HEK293 (cell line): ENCODE measurements around the gene HMMR.
"Not testable (repeated sequence)": the region's sequence is repeated elsewhere in the genome, so short reads cannot be mapped to it uniquely, and the experiment has no call there.

Experiments
- CTCF ChIA-PET: fragments of 350-600 bp; formaldehyde crosslinking; extraction: SDS; loops from one replicate; lab custom pipeline; 2021; ENCODE audit warnings: antibody characterized with exemption; lab: Yijun Ruan, JAX
- POLR2A ChIA-PET: fragments of 300-600 bp; formaldehyde crosslinking; extraction: SDS; loops from one replicate; lab custom pipeline; 2020; ENCODE audit warnings: antibody characterized with exemption, inconsistent platforms; lab: Yijun Ruan, JAX
- H3K27ac ChIP-seq: fragments of 200-500 bp; sonication (Bioruptor generic); 2 replicates; pipeline ENCODE4 v1.5.1; 2014; ENCODE audit warnings: low read depth, low read length, control low read depth, inconsistent platforms; ENCODE audit errors: extremely low read depth
- H3K36me3 ChIP-seq, 2 experiments: fragments of 200-500 bp in 1 of 2; sonication (Bioruptor generic) in 1 of 2; 1 replicate in 1 of 2; 2 replicates in 1 of 2; pipeline ENCODE4 v1.5.1; 2014 to 2017; ENCODE audit warnings: inconsistent platforms in 2 of 2, low read length in 2 of 2; ENCODE audit not compliant: control insufficient read depth in 2 of 2, insufficient read depth in 1 of 2
- H3K4me1 ChIP-seq: fragments of 200-500 bp; sonication (Bioruptor generic); 2 replicates; pipeline ENCODE4 v1.5.1; 2014; ENCODE audit warnings: mild to moderate bottlenecking, low read length, inconsistent platforms; ENCODE audit not compliant: control insufficient read depth, insufficient read depth
- H3K4me3 ChIP-seq: 2 replicates; pipeline ENCODE4 v1.5.1; 2011; ENCODE audit warnings: low read depth, mild to moderate bottlenecking, control low read depth, low read length, moderate library complexity
- H3K9me3 ChIP-seq: fragments of 200-500 bp; sonication (Bioruptor generic); 2 replicates; pipeline ENCODE4 v1.5.1; 2014; ENCODE audit warnings: low read depth, low read length, inconsistent platforms; ENCODE audit not compliant: control insufficient read depth, insufficient read depth
- GLI2 ChIP-seq: fragments of 450-650 bp; formaldehyde crosslinking; IDR thresholded peaks from 2 replicates; pipeline ENCODE4; 2017; ENCODE audit warnings: missing biosample characterization, missing genetic modification characterization, low read depth, borderline replicate concordance
- PRDM6 ChIP-seq: fragments of 450-650 bp; formaldehyde crosslinking; IDR thresholded peaks from 2 replicates; pipeline ENCODE4 v1.5.1; 2017; ENCODE audit warnings: missing biosample characterization, missing genetic modification characterization
- YY1 ChIP-seq: fragments of 450-650 bp; formaldehyde crosslinking; IDR thresholded peaks from 2 replicates; pipeline ENCODE4 v1.5.1; 2018; ENCODE audit warnings: missing biosample characterization, missing genetic modification characterization
- ZBTB11 ChIP-seq: fragments of 450-650 bp; formaldehyde crosslinking; conservative IDR thresholded peaks from 2 replicates; pipeline ENCODE4 v1.5.1; 2016; ENCODE audit warnings: low read depth, missing biosample characterization, missing genetic modification characterization
- ZBTB8A ChIP-seq: fragments of 450-650 bp; formaldehyde crosslinking; IDR thresholded peaks from 2 replicates; pipeline ENCODE4 v1.5.1; 2016; ENCODE audit warnings: missing biosample characterization, missing genetic modification characterization
- ZNF114 ChIP-seq: fragments of 450-650 bp; formaldehyde crosslinking; IDR thresholded peaks from 2 replicates; pipeline ENCODE4 v1.5.0; 2017; ENCODE audit warnings: missing biosample characterization, missing genetic modification characterization
- ZNF133 ChIP-seq: fragments of 450-650 bp; formaldehyde crosslinking; IDR thresholded peaks from 2 replicates; pipeline ENCODE4 v1.5.1; 2016; ENCODE audit warnings: missing biosample characterization, missing genetic modification characterization
- ZNF324 ChIP-seq: fragments of 450-650 bp; formaldehyde crosslinking; IDR thresholded peaks from 2 replicates; pipeline ENCODE4 v1.5.1; 2016; ENCODE audit warnings: missing biosample characterization, missing genetic modification characterization
- ZNF416 ChIP-seq: fragments of 450-650 bp; formaldehyde crosslinking; IDR thresholded peaks from 2 replicates; pipeline ENCODE4 v1.5.1; 2016; ENCODE audit warnings: missing biosample characterization, missing genetic modification characterization
- ZNF423 ChIP-seq: fragments of 450-650 bp; formaldehyde crosslinking; IDR thresholded peaks from 2 replicates; pipeline ENCODE4 v1.5.1; 2016; ENCODE audit warnings: missing biosample characterization, missing genetic modification characterization
- ZNF48 ChIP-seq: fragments of 450-650 bp; formaldehyde crosslinking; IDR thresholded peaks from 2 replicates; pipeline ENCODE4 v1.5.1; 2016; ENCODE audit warnings: missing biosample characterization, missing genetic modification characterization
- ZNF501 ChIP-seq: fragments of 450-650 bp; formaldehyde crosslinking; IDR thresholded peaks from 2 replicates; pipeline ENCODE4 v1.5.1; 2016; ENCODE audit warnings: missing biosample characterization, missing genetic modification characterization
- ZNF510 ChIP-seq: fragments of 450-650 bp; formaldehyde crosslinking; IDR thresholded peaks from 2 replicates; pipeline ENCODE4 v1.5.1; 2018; ENCODE audit warnings: mild to moderate bottlenecking, missing genetic modification characterization, missing biosample characterization; ENCODE audit not compliant: insufficient replicate concordance
- ZNF514 ChIP-seq: fragments of 450-650 bp; formaldehyde crosslinking; IDR thresholded peaks from 2 replicates; pipeline ENCODE4 v1.5.1; 2016; ENCODE audit warnings: missing biosample characterization, missing genetic modification characterization
- ZNF521 ChIP-seq: fragments of 450-650 bp; formaldehyde crosslinking; IDR thresholded peaks from 2 replicates; pipeline ENCODE4 v1.5.1; 2017; ENCODE audit warnings: missing biosample characterization, mild to moderate bottlenecking, missing genetic modification characterization
- ZNF558 ChIP-seq: fragments of 450-650 bp; formaldehyde crosslinking; IDR thresholded peaks from 2 replicates; pipeline ENCODE4 v1.5.1; 2016; ENCODE audit warnings: missing biosample characterization, missing genetic modification characterization
- ZNF571 ChIP-seq: fragments of 450-650 bp; formaldehyde crosslinking; IDR thresholded peaks from 2 replicates; pipeline ENCODE4 v1.5.0; 2017; ENCODE audit warnings: missing biosample characterization, missing genetic modification characterization
- ZNF610 ChIP-seq: fragments of 450-650 bp; formaldehyde crosslinking; IDR thresholded peaks from 2 replicates; pipeline ENCODE4 v1.5.1; 2016; ENCODE audit warnings: missing biosample characterization, missing genetic modification characterization, borderline replicate concordance
- TF ChIP-seq, protein P1 (sequence below): fragments of 450-650 bp; formaldehyde crosslinking; conservative IDR thresholded peaks from 2 replicates; pipeline ENCODE4 v1.5.1; 2016; ENCODE audit warnings: low read depth, missing biosample characterization, missing genetic modification characterization
- TF ChIP-seq, protein P2 (sequence below): fragments of 450-650 bp; formaldehyde crosslinking; IDR thresholded peaks from 2 replicates; pipeline ENCODE4 v1.5.1; 2016; ENCODE audit warnings: missing biosample characterization, missing genetic modification characterization, low read depth
- TF ChIP-seq, protein P3 (sequence below): fragments of 450-650 bp; formaldehyde crosslinking; IDR thresholded peaks from 2 replicates; pipeline ENCODE4 v1.5.1; 2016; ENCODE audit warnings: missing biosample characterization, missing genetic modification characterization

HMMR gene

DNA sequence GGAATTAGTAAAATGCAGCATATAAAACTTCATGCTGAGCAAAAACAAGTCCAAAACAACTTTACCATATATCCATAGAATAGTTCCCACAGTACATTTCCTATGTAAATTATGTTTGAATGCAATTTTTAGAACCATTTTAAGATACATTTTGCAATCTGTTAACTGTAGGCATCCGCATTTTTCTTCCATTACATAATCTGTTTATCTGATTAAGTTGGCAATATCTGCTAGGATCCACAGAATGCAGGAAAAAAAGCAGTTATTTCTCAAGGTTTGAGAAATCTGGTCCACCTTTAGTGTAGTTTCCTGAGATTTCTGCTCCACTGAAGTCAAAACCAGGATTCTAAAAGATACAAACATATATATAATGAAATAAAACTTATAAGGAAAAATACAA lies 6.7 kb upstream of the HMMR start (continued):
- TF ChIP-seq, protein P1, sequence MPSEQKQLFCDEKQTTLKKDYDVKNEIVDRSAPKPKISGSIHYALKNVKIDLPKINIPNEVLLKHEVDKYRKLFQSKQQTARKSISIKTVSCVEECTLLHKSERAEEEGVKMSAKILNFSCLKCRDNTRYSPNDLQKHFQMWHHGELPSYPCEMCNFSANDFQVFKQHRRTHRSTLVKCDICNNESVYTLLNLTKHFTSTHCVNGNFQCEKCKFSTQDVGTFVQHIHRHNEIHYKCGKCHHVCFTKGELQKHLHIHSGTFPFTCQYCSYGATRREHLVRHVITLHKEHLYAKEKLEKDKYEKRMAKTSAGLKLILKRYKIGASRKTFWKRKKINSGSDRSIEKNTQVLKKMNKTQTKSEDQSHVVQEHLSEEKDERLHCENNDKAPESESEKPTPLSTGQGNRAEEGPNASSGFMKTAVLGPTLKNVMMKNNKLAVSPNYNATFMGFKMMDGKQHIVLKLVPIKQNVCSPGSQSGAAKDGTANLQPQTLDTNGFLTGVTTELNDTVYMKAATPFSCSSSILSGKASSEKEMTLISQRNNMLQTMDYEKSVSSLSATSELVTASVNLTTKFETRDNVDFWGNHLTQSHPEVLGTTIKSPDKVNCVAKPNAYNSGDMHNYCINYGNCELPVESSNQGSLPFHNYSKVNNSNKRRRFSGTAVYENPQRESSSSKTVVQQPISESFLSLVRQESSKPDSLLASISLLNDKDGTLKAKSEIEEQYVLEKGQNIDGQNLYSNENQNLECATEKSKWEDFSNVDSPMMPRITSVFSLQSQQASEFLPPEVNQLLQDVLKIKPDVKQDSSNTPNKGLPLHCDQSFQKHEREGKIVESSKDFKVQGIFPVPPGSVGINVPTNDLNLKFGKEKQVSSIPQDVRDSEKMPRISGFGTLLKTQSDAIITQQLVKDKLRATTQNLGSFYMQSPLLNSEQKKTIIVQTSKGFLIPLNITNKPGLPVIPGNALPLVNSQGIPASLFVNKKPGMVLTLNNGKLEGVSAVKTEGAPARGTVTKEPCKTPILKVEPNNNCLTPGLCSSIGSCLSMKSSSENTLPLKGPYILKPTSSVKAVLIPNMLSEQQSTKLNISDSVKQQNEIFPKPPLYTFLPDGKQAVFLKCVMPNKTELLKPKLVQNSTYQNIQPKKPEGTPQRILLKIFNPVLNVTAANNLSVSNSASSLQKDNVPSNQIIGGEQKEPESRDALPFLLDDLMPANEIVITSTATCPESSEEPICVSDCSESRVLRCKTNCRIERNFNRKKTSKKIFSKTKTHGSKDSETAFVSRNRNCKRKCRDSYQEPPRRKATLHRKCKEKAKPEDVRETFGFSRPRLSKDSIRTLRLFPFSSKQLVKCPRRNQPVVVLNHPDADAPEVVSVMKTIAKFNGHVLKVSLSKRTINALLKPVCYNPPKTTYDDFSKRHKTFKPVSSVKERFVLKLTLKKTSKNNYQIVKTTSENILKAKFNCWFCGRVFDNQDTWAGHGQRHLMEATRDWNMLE: no peak
- no peak for TF ChIP-seq ZNF114 (tag by site-specific recombination)
- no peak for TF ChIP-seq YY1 (tag by site-specific recombination)
- no peak for TF ChIP-seq ZNF324 (tag by site-specific recombination)
- no peak for TF ChIP-seq ZNF423 (tag by site-specific recombination)
- TF ChIP-seq, protein P2, sequence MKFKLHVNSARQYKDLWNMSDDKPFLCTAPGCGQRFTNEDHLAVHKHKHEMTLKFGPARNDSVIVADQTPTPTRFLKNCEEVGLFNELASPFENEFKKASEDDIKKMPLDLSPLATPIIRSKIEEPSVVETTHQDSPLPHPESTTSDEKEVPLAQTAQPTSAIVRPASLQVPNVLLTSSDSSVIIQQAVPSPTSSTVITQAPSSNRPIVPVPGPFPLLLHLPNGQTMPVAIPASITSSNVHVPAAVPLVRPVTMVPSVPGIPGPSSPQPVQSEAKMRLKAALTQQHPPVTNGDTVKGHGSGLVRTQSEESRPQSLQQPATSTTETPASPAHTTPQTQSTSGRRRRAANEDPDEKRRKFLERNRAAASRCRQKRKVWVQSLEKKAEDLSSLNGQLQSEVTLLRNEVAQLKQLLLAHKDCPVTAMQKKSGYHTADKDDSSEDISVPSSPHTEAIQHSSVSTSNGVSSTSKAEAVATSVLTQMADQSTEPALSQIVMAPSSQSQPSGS (tag by site-specific recombination): no peak
- TF ChIP-seq, protein P3, sequence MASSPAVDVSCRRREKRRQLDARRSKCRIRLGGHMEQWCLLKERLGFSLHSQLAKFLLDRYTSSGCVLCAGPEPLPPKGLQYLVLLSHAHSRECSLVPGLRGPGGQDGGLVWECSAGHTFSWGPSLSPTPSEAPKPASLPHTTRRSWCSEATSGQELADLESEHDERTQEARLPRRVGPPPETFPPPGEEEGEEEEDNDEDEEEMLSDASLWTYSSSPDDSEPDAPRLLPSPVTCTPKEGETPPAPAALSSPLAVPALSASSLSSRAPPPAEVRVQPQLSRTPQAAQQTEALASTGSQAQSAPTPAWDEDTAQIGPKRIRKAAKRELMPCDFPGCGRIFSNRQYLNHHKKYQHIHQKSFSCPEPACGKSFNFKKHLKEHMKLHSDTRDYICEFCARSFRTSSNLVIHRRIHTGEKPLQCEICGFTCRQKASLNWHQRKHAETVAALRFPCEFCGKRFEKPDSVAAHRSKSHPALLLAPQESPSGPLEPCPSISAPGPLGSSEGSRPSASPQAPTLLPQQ: no peak
- TF ChIP-seq ZNF558 (tag by site-specific recombination): no peak
- TF ChIP-seq ZNF133: no peak
- no peak for TF ChIP-seq ZNF521 (tag by site-specific recombination)
- TF ChIP-seq ZNF514 (tag by site-specific recombination): no peak
- TF ChIP-seq, all 188 proteins: peak for 0

DNA sequence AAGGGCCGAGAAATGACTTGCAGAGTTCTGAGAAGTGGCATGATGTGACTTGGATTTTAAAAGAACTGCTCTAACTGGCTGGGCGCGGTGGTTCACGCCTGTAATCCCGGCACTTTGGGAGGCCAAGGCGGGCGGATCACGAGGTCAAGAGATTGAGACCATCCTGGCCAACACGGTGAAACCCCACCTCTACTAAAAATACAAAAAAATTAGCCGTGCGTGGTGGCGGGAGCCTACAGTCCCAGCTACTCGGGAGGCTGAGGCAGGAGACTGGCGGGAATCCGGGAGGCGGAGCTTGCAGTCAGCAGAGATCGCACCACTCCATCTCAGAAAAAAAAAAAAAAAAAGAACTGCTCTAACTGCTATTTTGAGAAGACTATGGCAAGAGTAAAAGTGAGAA lies 5.0 kb upstream of the HMMR start:
- POLR2A ChIA-PET, H3K4me1 ChIP-seq, H3K9me3 ChIP-seq, H3K27ac ChIP-seq, H3K4me3 ChIP-seq: not testable (repeated sequence)
- CTCF ChIA-PET: interaction anchor here (0.5 kb wide), 1 partner anchor 9 kb away, joined by 6 read pairs; no protein-coding TSS in a partner anchor
- peaks cover 49 to 50% of the 10 kb centered on the region in 2 experiments for H3K36me3 ChIP-seq

GRCh38 chr5:163456029-163456589 lies 4.3 kb upstream of the HMMR start:
- Histone ChIP-seq H3K4me1 (peaks cover 7% of the 10 kb centered on the region), H3K4me3 (no peak overlapping the region), H3K36me3 (peaks cover 42 to 48% of the 10 kb centered on the region in 2 experiments), H3K9me3 (no peaks in the 10 kb centered on the region), H3K27ac (no peak overlapping the region)
- ChIA-PET POLR2A (no interaction called here), CTCF (interaction anchor here (0.5 kb wide), 1 partner anchor 9 kb away, joined by 6 read pairs; no protein-coding TSS in a partner anchor)
- TF ChIP-seq ZNF501 (tag by site-specific recombination): no peak
- TF ChIP-seq ZNF610: no peak
- TF ChIP-seq ZBTB8A: no peak
- TF ChIP-seq ZNF510: no peak
- TF ChIP-seq GLI2 (tag by site-specific recombination): no peak
- TF ChIP-seq ZNF416: no peak
- TF ChIP-seq ZNF571 (tag by site-specific recombination): no peak
- TF ChIP-seq ZNF48 (tag by site-specific recombination): no peak
- no peak for TF ChIP-seq ZBTB11 (tag by site-specific recombination)
- no peak for TF ChIP-seq PRDM6 (tag by site-specific recombination)
